GM12878 (cell line): ENCODE data around the gene TNFSF13.

Source experiments
- BACH1 ChIP-seq: fragments of 450-650 bp; IDR thresholded peaks from 2 replicates; pipeline ENCODE4 v1.6.1; 2017; ENCODE audit warnings: mild to moderate bottlenecking, borderline replicate concordance
- FOS ChIP-seq: IDR thresholded peaks from 3 replicates; pipeline ENCODE4 v1.6.1; 2011; ENCODE audit warnings: borderline replicate concordance; ENCODE audit not compliant: insufficient read length; ENCODE audit errors: extremely low read depth
- HDAC2 ChIP-seq: fragments of 200-600 bp; sonication (generic); IDR thresholded peaks from 2 replicates; pipeline ENCODE4 v1.6.1; 2017
- POLR2A ChIP-seq: IDR thresholded peaks from 2 replicates; pipeline ENCODE4 v1.6.1; 2011; ENCODE audit warnings: low read depth, mild to moderate bottlenecking, low read length
- POLR2AphosphoS5 ChIP-seq: IDR thresholded peaks from 2 replicates; pipeline ENCODE4 v1.6.1; 2011; ENCODE audit warnings: mild to moderate bottlenecking, low read length, inconsistent platforms
- RBBP5 ChIP-seq: fragments of 200-600 bp; sonication (generic); conservative IDR thresholded peaks from 2 replicates; pipeline ENCODE4 v1.6.1; 2016
- SIN3A ChIP-seq: IDR thresholded peaks from 2 replicates; pipeline ENCODE4 v1.6.1; 2012; ENCODE audit warnings: low read depth, low read length, improper control_type of control experiment
- ZNF274 ChIP-seq: IDR thresholded peaks from one replicate; pipeline ENCODE4 v1.8.0; 2011; ENCODE audit not compliant: insufficient read length, insufficient read depth
- TF ChIP-seq, protein P1 (sequence below): fragments of 450-650 bp; formaldehyde crosslinking; IDR thresholded peaks from 2 replicates; pipeline ENCODE4 v1.5.0; 2022; ENCODE audit warnings: mild to moderate bottlenecking, missing genetic modification characterization
- TF ChIP-seq, protein P2 (sequence below), 3 experiments: IDR thresholded peaks in 2 of 3; conservative IDR thresholded peaks in 1 of 3; 2 replicates each; pipeline ENCODE4 v1.5.1; 2011; ENCODE audit warnings: low read depth in 3 of 3, low read length in 3 of 3, mild to moderate bottlenecking in 3 of 3, control low read depth in 2 of 3, moderate library complexity in 2 of 3, inconsistent platforms in 1 of 3, mixed read lengths in 1 of 3; ENCODE audit not compliant: control insufficient read depth in 2 of 3, insufficient read depth in 1 of 3; ENCODE audit errors: extremely low read depth in 1 of 3
- TF ChIP-seq, protein P3 (sequence below): fragments of 450-650 bp; IDR thresholded peaks from 2 replicates; pipeline ENCODE4 v1.6.1; 2017; ENCODE audit warnings: mild to moderate bottlenecking
- TF ChIP-seq, protein P4 (sequence below): fragments of 450-650 bp; IDR thresholded peaks from 2 replicates; pipeline ENCODE4 v1.6.1; 2014; ENCODE audit warnings: mild to moderate bottlenecking
- TF ChIP-seq, protein P5 (sequence below): IDR thresholded peaks from 2 replicates; pipeline ENCODE4 v1.6.1; 2012; ENCODE audit warnings: low read depth, low read length, improper control_type of control experiment

DNA sequence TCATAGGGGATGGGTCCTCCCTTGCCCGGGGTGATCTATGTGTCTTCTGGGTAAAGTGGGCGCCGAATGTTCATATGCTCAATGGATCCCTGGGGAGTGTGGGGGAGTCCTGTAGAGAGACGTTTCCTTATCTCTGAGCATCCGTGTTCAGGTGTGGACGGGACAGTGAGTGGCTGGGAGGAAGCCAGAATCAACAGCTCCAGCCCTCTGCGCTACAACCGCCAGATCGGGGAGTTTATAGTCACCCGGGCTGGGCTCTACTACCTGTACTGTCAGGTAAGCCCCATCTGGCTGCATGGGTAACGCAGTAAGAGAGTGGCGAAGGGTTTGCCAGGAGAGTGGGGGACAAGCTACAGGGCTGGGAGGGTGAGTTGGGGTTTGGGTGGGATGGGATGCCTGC is 1.9 kb upstream of the TNFSF13 start:
- TF ChIP-seq, protein P1, sequence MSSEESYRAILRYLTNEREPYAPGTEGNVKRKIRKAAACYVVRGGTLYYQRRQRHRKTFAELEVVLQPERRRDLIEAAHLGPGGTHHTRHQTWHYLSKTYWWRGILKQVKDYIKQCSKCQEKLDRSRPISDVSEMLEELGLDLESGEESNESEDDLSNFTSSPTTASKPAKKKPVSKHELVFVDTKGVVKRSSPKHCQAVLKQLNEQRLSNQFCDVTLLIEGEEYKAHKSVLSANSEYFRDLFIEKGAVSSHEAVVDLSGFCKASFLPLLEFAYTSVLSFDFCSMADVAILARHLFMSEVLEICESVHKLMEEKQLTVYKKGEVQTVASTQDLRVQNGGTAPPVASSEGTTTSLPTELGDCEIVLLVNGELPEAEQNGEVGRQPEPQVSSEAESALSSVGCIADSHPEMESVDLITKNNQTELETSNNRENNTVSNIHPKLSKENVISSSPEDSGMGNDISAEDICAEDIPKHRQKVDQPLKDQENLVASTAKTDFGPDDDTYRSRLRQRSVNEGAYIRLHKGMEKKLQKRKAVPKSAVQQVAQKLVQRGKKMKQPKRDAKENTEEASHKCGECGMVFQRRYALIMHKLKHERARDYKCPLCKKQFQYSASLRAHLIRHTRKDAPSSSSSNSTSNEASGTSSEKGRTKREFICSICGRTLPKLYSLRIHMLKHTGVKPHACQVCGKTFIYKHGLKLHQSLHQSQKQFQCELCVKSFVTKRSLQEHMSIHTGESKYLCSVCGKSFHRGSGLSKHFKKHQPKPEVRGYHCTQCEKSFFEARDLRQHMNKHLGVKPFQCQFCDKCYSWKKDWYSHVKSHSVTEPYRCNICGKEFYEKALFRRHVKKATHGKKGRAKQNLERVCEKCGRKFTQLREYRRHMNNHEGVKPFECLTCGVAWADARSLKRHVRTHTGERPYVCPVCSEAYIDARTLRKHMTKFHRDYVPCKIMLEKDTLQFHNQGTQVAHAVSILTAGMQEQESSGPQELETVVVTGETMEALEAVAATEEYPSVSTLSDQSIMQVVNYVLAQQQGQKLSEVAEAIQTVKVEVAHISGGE (CRISPR knock-in tag), result no peak
- TF ChIP-seq, protein P2, sequence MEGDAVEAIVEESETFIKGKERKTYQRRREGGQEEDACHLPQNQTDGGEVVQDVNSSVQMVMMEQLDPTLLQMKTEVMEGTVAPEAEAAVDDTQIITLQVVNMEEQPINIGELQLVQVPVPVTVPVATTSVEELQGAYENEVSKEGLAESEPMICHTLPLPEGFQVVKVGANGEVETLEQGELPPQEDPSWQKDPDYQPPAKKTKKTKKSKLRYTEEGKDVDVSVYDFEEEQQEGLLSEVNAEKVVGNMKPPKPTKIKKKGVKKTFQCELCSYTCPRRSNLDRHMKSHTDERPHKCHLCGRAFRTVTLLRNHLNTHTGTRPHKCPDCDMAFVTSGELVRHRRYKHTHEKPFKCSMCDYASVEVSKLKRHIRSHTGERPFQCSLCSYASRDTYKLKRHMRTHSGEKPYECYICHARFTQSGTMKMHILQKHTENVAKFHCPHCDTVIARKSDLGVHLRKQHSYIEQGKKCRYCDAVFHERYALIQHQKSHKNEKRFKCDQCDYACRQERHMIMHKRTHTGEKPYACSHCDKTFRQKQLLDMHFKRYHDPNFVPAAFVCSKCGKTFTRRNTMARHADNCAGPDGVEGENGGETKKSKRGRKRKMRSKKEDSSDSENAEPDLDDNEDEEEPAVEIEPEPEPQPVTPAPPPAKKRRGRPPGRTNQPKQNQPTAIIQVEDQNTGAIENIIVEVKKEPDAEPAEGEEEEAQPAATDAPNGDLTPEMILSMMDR (IDR thresholded peaks at IDR 0.05 in 2 of 3, conservative IDR thresholded peaks at IDR 0.05 in 1 of 3; ENCODE audit: control insufficient read depth in 2 of 3, extremely low read depth in 1 of 3, insufficient read depth in 1 of 3, low read depth in 3 of 3, low read length in 3 of 3), result no peak
- TF ChIP-seq FOS (no peak), SIN3A (no peak), HDAC2 (no peak), BACH1 (no peak), ZNF274 (no peak), RBBP5 (no peak), POLR2AphosphoS5 (no peak), POLR2A (no peak)
- TF ChIP-seq, protein P3, sequence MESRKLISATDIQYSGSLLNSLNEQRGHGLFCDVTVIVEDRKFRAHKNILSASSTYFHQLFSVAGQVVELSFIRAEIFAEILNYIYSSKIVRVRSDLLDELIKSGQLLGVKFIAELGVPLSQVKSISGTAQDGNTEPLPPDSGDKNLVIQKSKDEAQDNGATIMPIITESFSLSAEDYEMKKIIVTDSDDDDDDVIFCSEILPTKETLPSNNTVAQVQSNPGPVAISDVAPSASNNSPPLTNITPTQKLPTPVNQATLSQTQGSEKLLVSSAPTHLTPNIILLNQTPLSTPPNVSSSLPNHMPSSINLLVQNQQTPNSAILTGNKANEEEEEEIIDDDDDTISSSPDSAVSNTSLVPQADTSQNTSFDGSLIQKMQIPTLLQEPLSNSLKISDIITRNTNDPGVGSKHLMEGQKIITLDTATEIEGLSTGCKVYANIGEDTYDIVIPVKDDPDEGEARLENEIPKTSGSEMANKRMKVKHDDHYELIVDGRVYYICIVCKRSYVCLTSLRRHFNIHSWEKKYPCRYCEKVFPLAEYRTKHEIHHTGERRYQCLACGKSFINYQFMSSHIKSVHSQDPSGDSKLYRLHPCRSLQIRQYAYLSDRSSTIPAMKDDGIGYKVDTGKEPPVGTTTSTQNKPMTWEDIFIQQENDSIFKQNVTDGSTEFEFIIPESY, result no peak
- TF ChIP-seq, protein P4, sequence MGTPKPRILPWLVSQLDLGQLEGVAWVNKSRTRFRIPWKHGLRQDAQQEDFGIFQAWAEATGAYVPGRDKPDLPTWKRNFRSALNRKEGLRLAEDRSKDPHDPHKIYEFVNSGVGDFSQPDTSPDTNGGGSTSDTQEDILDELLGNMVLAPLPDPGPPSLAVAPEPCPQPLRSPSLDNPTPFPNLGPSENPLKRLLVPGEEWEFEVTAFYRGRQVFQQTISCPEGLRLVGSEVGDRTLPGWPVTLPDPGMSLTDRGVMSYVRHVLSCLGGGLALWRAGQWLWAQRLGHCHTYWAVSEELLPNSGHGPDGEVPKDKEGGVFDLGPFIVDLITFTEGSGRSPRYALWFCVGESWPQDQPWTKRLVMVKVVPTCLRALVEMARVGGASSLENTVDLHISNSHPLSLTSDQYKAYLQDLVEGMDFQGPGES, result no peak
- TF ChIP-seq, protein P5, sequence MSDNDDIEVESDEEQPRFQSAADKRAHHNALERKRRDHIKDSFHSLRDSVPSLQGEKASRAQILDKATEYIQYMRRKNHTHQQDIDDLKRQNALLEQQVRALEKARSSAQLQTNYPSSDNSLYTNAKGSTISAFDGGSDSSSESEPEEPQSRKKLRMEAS, result no peak
